NCI-H345 (cell line): Measurements from ENCODE around the gene MGAT5.

ENCODE experiments used
- DNase-seq: peaks from one replicate; lab custom pipeline; 2025; lab: John Stamatoyannopoulos, UW

Gene MGAT5

GRCh38 chr2:134335601-134336000 is 81.7 kb downstream of the MGAT5 start:
- no peak for DNase-seq

- DNase-seq, result no peak
These were observed 82.5 kb downstream of the MGAT5 start for GRCh38 chr2:134336352-134336751.

GRCh38 chr2:134336921-134337320 is 83.0 kb downstream of the MGAT5 start:
- DNase-seq, result no peak

GRCh38 chr2:134337631-134338030 is 83.8 kb downstream of the MGAT5 start:
- DNase-seq, result no peak

- no peak for DNase-seq
These were observed 84.3 kb downstream of the MGAT5 start for GRCh38 chr2:134338208-134338607.

- DNase-seq, result no peak
These were observed 87.6 kb downstream of the MGAT5 start for GRCh38 chr2:134341476-134341875.

GRCh38 chr2:134344954-134345697 is 91.3 kb downstream of the MGAT5 start:
- DNase-seq, result no peak

- no peak for DNase-seq
These were observed 92.3 kb downstream of the MGAT5 start for GRCh38 chr2:134346141-134346540.

- no peak for DNase-seq
These were observed 93.9 kb downstream of the MGAT5 start for GRCh38 chr2:134347756-134348155.

- DNase-seq, result no peak
These were observed 94.4 kb downstream of the MGAT5 start for GRCh38 chr2:134348239-134348638.

- no peak for DNase-seq
These were observed 94.9 kb downstream of the MGAT5 start for GRCh38 chr2:134348760-134349159.

GRCh38 chr2:134351016-134351415 is 97.1 kb downstream of the MGAT5 start:
- no peak for DNase-seq

- no peak for DNase-seq
These were observed 98.0 kb downstream of the MGAT5 start for GRCh38 chr2:134351899-134352298.

- DNase-seq, result no peak
These were observed 99.0 kb downstream of the MGAT5 start for GRCh38 chr2:134352844-134353243.

- DNase-seq, result no peak
These were observed 100.7 kb downstream of the MGAT5 start for GRCh38 chr2:134354611-134355010.

- DNase-seq, result no peak
These were observed 103.9 kb downstream of the MGAT5 start for GRCh38 chr2:134357814-134358213.

- DNase-seq, result peak; percentile 41
These were observed 105.7 kb downstream of the MGAT5 start for GRCh38 chr2:134359367-134360081.

GRCh38 chr2:134360745-134361487 is 107.0 kb downstream of the MGAT5 start:
- peak; percentile 13 for DNase-seq

GRCh38 chr2:134361648-134362047 is 107.8 kb downstream of the MGAT5 start:
- peak; percentile 56 for DNase-seq

- DNase-seq, result no peak
These were observed 108.3 kb downstream of the MGAT5 start for GRCh38 chr2:134362152-134362668.

- no peak for DNase-seq
These were observed 108.9 kb downstream of the MGAT5 start for GRCh38 chr2:134362740-134363139.

- DNase-seq, result no peak
These were observed 111.5 kb downstream of the MGAT5 start for GRCh38 chr2:134365356-134365755.

- no peak for DNase-seq
These were observed 112.5 kb downstream of the MGAT5 start for GRCh38 chr2:134366359-134366758.
